K562 (cell line): ENCODE data around the gene NNAT. TPM values are rescaled to one million over a fixed set of nuclear protein-coding genes. Genes with fewer than 3 reads are reported as not detected.
"Not testable (repeated sequence)": the region's sequence is repeated elsewhere in the genome, so short reads cannot be mapped to it uniquely, and the experiment has no call there.

Source experiments
- ATAC-seq: fragments of 200-7000 bp; cut with Tn5 transposase; 3 replicates; pipeline ENCODE4 v1.9.1; 2020; ENCODE audit warnings: moderate library complexity
- BruUV-seq: library from RNA; stranded (reverse); fragments of 400-500 nt; replicated peaks from 2 replicates; lab custom pipeline; 2021; lab: Mats Ljungman, UMichigan
- CTCF ChIA-PET: fragments of 300-600 bp; formaldehyde crosslinking; extraction: SDS; loops from one replicate; lab custom pipeline; 2021; ENCODE audit warnings: low intra/inter-chr PET ratio; lab: Yijun Ruan, JAX
- POLR2A ChIA-PET: fragments of 300-600, 350-650 bp; sonication (Branson Sonifier 250); formaldehyde crosslinking; extraction: SDS; loops from one replicate; lab custom pipeline; 2021; ENCODE audit warnings: antibody characterized with exemption, inconsistent platforms; lab: Yijun Ruan, JAX
- DNase-seq, 4 experiments: peaks; one replicate each; pipeline versions ENCODE4 v3.0.0 to v3.0.0-alpha.2; 2011 to 2018; ENCODE audit warnings: low spot score in 3 of 4, mixed read lengths in 3 of 4; ENCODE audit errors: extremely low read depth in 1 of 4
- FAIRE-seq: peaks from 2 replicates; lab custom pipeline; 2011; peaks lifted over from hg19 to GRCh38; lab: Jason Lieb, UNC
- H2AFZ ChIP-seq: 2 replicates; pipeline ENCODE4 v1.6.0; 2011; ENCODE audit warnings: low read depth, low read length, control low read depth, inconsistent platforms
- H3K27ac ChIP-seq: fragments of 200-600 bp; 3 replicates; pipeline ENCODE4 v1.8.0; 2011; ENCODE audit warnings: low read depth, mild to moderate bottlenecking, control low read depth, inconsistent platforms, low read length, moderate library complexity, mixed read lengths; ENCODE audit errors: extremely low read depth
- H3K27me3 ChIP-seq, 2 experiments: fragments of 300-600 bp in 1 of 2; 2 replicates in 1 of 2; 3 replicates in 1 of 2; pipeline versions ENCODE4 v1.6.0 to v1.8.0; 2011; ENCODE audit warnings: inconsistent platforms in 2 of 2, low read length in 2 of 2, mild to moderate bottlenecking in 1 of 2, mixed read lengths in 1 of 2, moderate library complexity in 1 of 2; ENCODE audit not compliant: control insufficient read depth in 2 of 2, insufficient read depth in 2 of 2
- H3K36me3 ChIP-seq: fragments of 300-600 bp; 3 replicates; pipeline ENCODE4 v1.8.0; 2011; ENCODE audit warnings: mild to moderate bottlenecking, low read length, inconsistent platforms; ENCODE audit not compliant: control insufficient read depth, insufficient read depth
- H3K4me1 ChIP-seq, 2 experiments: fragments of 200-600 bp in 1 of 2; replicated peaks in 1 of 2; 2 replicates in 1 of 2; 3 replicates in 1 of 2; pipeline versions ENCODE4 v1.5.1 to v1.8.0; 2011; ENCODE audit warnings: inconsistent platforms in 2 of 2, low read length in 2 of 2, mild to moderate bottlenecking in 1 of 2, mixed read lengths in 1 of 2, moderate library complexity in 1 of 2; ENCODE audit not compliant: control insufficient read depth in 2 of 2, insufficient read depth in 2 of 2
- H3K4me2 ChIP-seq: 2 replicates; pipeline ENCODE4 v1.6.1; 2011; ENCODE audit warnings: low read length, control low read depth, inconsistent platforms, mixed read lengths; ENCODE audit not compliant: insufficient read depth
- H3K4me3 ChIP-seq: fragments of 200-600 bp; sonication (generic), shearing (Covaris generic); 2 replicates; pipeline ENCODE4 v1.5.1; 2016; ENCODE audit warnings: control low read depth, inconsistent platforms
- H3K79me2 ChIP-seq: fragments of 200-600 bp; 3 replicates; pipeline ENCODE4 v1.8.0; 2011; ENCODE audit warnings: low read length, inconsistent platforms; ENCODE audit not compliant: control insufficient read depth, insufficient read depth
- H3K9ac ChIP-seq, 2 experiments: 2 replicates each; pipeline versions ENCODE4 v1.6.0 to v1.6.1; 2011; ENCODE audit warnings: low read depth in 2 of 2, low read length in 2 of 2, control low read depth in 1 of 2, inconsistent platforms in 1 of 2, mild to moderate bottlenecking in 1 of 2, mixed read lengths in 1 of 2; ENCODE audit not compliant: insufficient read depth in 1 of 2
- H3K9me1 ChIP-seq: one replicate; pipeline ENCODE4 v1.6.0; 2011; ENCODE audit warnings: inconsistent platforms, mild to moderate bottlenecking, low read length, moderate library complexity; ENCODE audit not compliant: control insufficient read depth, insufficient read depth
- H3K9me3 ChIP-seq: replicated peaks from 2 replicates; pipeline ENCODE4 v1.5.1; 2011; ENCODE audit warnings: low read depth, low read length, inconsistent platforms; ENCODE audit not compliant: control insufficient read depth, insufficient read depth
- H4K20me1 ChIP-seq: replicated peaks from 2 replicates; pipeline ENCODE4 v1.6.1; 2011; ENCODE audit warnings: low read length, inconsistent platforms, mixed read lengths; ENCODE audit not compliant: control insufficient read depth, insufficient read depth
- HEY1 ChIP-seq: fragments of 250-450 bp; sonication (Bioruptor Pico); IDR thresholded peaks from 2 replicates; pipeline ENCODE4 v1.5.0; 2020; ENCODE audit warnings: mild to moderate bottlenecking, moderate library complexity, borderline replicate concordance
- ILK ChIP-seq: fragments of 450-650 bp; IDR thresholded peaks from 2 replicates; pipeline ENCODE4 v1.6.1; 2016; ENCODE audit warnings: missing genetic modification characterization, low read depth, mild to moderate bottlenecking, missing compliant biosample characterization, moderate library complexity, borderline replicate concordance
- RAD51 ChIP-seq: fragments of 450-650 bp; IDR thresholded peaks from 2 replicates; pipeline ENCODE4 v1.7.1; 2016; ENCODE audit warnings: low read depth, mild to moderate bottlenecking, borderline replicate concordance
- ZC3H4 ChIP-seq: sonication (generic); formaldehyde crosslinking; IDR thresholded peaks from 2 replicates; pipeline ENCODE4 v1.9.0; 2021; ENCODE audit warnings: missing genetic modification reagents, borderline replicate concordance
- ZNF121 ChIP-seq: sonication (generic); formaldehyde crosslinking; conservative IDR thresholded peaks from 2 replicates; pipeline ENCODE4 v1.8.0; 2022; ENCODE audit warnings: missing genetic modification reagents
- ZNF134 ChIP-seq: fragments of 250-450 bp; sonication (Bioruptor Pico); conservative IDR thresholded peaks from 2 replicates; pipeline ENCODE4 v1.4.0; 2020
- ZNF644 ChIP-seq: fragments of 200-800 bp; sonication (Bioruptor generic); IDR thresholded peaks from 2 replicates; pipeline ENCODE4 v1.6.1; 2016; ENCODE audit warnings: low read depth, missing genetic modification characterization, missing compliant biosample characterization
- WGBS: fragments of 100-300 bp; shearing (Covaris generic); methylation state at CpG from one replicate; pipeline ENCODE4 v1.1.6; 2016; ENCODE audit warnings: low coverage, mixed read lengths; ENCODE audit not compliant: insufficient coverage; ENCODE audit errors: missing lambda C conversion rate; 5-methylcytosine and 5-hydroxymethylcytosine counted together
- in situ Hi-C: fragments of 300-500 bp; cut with MboI; formaldehyde crosslinking; loops from 4 replicates; pipeline ENCODE4 v1.15.0; 2018; ENCODE audit warnings: inconsistent platforms, mixed read lengths
- intact Hi-C: fragments of 100-400 bp; cut with micrococcal nuclease; formaldehyde crosslinking; loops from 2 replicates; pipeline ENCODE4 v1.14.2; 2022
- polyA plus RNA-seq, 8 experiments: library from polyadenylated mRNA; depleted of rRNA in 4 of 8; stranded (reverse) in 5 of 8; unstranded in 3 of 8; fragments of >200 nt; fragmentation: Nextera tagmentation in 2 of 8; fragmentation: Illumina TruSeq in 1 of 8; extraction: Ambion mirVana in 2 of 8; extraction: Trizol in 1 of 8; gene quantifications; 2 replicates each; pipeline versions ENCODE4 v1.2.1 to v1.2.3, GENCODE V29; 2011 to 2014; ENCODE audit warnings: inconsistent platforms in 1 of 8, missing spikeins in 1 of 8
- total RNA-seq, 7 experiments: library from RNA; depleted of rRNA in 6 of 7; stranded (reverse); fragments of >200 nt in 6 of 7; fragmentation: Illumina TruSeq in 2 of 7; extraction: Trizol in 2 of 7; gene quantifications; 2 replicates each; pipeline versions ENCODE4 v1.2.1 to v1.2.3, GENCODE V29; 2011 to 2021; ENCODE audit warnings: low replicate concordance in 1 of 7

Gene NNAT
- total and polyA plus RNA-seq, 9 of the 15 experiments (the other 6 are each of a cell fraction or from before 2014, with no cell fraction given), result 0.13 TPM; not detected in 8

GRCh38 chr20:37471741-37472235 is 49.3 kb upstream of the NNAT start:
- Histone ChIP-seq H3K27me3 (peaks cover 20 to 54% of the 10 kb centered on the region in 2 experiments; a peak in 4 of 5 replicates), H2AFZ (no peak overlapping the region)
- TF ChIP-seq RAD51, result no peak
- no peak for TF ChIP-seq ZNF134 (CRISPR knock-in tag)
- TF ChIP-seq ZC3H4, result no peak
- TF ChIP-seq ILK (tag), result no peak
- TF ChIP-seq HEY1 (CRISPR knock-in tag), result no peak
- no peak for TF ChIP-seq ZNF644 (tag)
- TF ChIP-seq, all 486 proteins: peak for 0
- WGBS, result 2% methylated on average over 7 of the region's 7 CpGs
- intact Hi-C loops (no loop called here), in situ Hi-C loops (no loop called here)
- FAIRE-seq (no peak), ATAC-seq (no peak), DNase-seq (no peak)
- Histone ChIP-seq H3K9ac (no peak overlapping the region), H3K9me1 (no peaks in the 10 kb centered on the region), H3K4me1 (no peaks in the 10 kb centered on the region), H3K4me2 (no peak overlapping the region), H3K36me3 (no peaks in the 10 kb centered on the region), H3K79me2 (no peaks in the 10 kb centered on the region), H3K9me3 (no peaks in the 10 kb centered on the region), H3K27ac (no peak overlapping the region), H3K4me3 (no peak overlapping the region), H4K20me1 (no peaks in the 10 kb centered on the region; the same call in 1 of the 2 replicates)
- no TSS peak for BruUV-seq
- POLR2A ChIA-PET, result no interaction called here
- CTCF ChIA-PET, result no interaction called here

- H3K9me1 ChIP-seq, H3K9me3 ChIP-seq, FAIRE-seq, DNase-seq, CTCF ChIA-PET, H2AFZ ChIP-seq, H4K20me1 ChIP-seq, ATAC-seq, H3K9ac ChIP-seq, H3K4me2 ChIP-seq, H3K36me3 ChIP-seq, in situ Hi-C loops, H3K4me3 ChIP-seq, H3K27ac ChIP-seq, H3K79me2 ChIP-seq, H3K4me1 ChIP-seq, intact Hi-C loops, BruUV-seq: not testable (repeated sequence)
- peaks cover 19 to 54% of the 10 kb centered on the region in 2 experiments; a peak in 4 of 5 replicates for H3K27me3 ChIP-seq
- POLR2A ChIA-PET, result interaction anchor here (0.9 kb wide), 1 partner anchor 14 kb away, joined by 3 read pairs; no protein-coding TSS in a partner anchor
- TF ChIP-seq ZNF121 (CRISPR knock-in tag), result peak; percentile 79
- 2% methylated on average over 6 of the region's 6 CpGs for WGBS
These were observed 48.6 kb upstream of the NNAT start for GRCh38 chr20:37472435-37472834.
